Kidney (tissue), 14 donors: Measurements from ENCODE around the gene LRRK1. TPM values are rescaled to one million over a fixed set of nuclear protein-coding genes. Genes with fewer than 3 reads are reported as not detected.

Source experiments
- DNase-seq, 5 donors: peaks; one replicate each; pipeline ENCODE4 v3.0.0-alpha.2; 2013 to 2020
- FAIRE-seq: peaks from 2 replicates; lab custom pipeline; 2012; peaks lifted over from hg19 to GRCh38; lab: Jason Lieb, UNC
- H3K27ac ChIP-seq, 2 donors: one replicate each; pipeline ENCODE4 v1.7.0; 2013; ENCODE audit warnings: low read depth in 2 of 2, low read length in 2 of 2, inconsistent platforms in 1 of 2
- H3K27me3 ChIP-seq: one replicate; pipeline ENCODE4 v1.7.1; 2013; ENCODE audit warnings: low read length, inconsistent platforms; ENCODE audit not compliant: control insufficient read depth, insufficient read depth
- H3K36me3 ChIP-seq, 3 donors: one replicate each; pipeline versions ENCODE4 v1.7.0 to v1.7.1; 2013; ENCODE audit warnings: low read length in 3 of 3, control low read depth in 1 of 3, inconsistent platforms in 1 of 3; ENCODE audit not compliant: insufficient read depth in 3 of 3, control insufficient read depth in 2 of 3
- H3K4me1 ChIP-seq, 3 donors: one replicate each; pipeline versions ENCODE4 v1.7.0 to v1.7.1; 2013; ENCODE audit warnings: low read length in 3 of 3, inconsistent platforms in 1 of 3, low read depth in 1 of 3; ENCODE audit not compliant: control insufficient read depth in 2 of 3, insufficient read depth in 2 of 3
- H3K4me3 ChIP-seq, 3 donors: one replicate each; pipeline versions ENCODE4 v1.7.0 to v1.8.1; 2013; ENCODE audit warnings: low read length in 3 of 3, control low read depth in 1 of 3, inconsistent platforms in 1 of 3
- H3K9ac ChIP-seq, 3 donors: one replicate each; pipeline versions ENCODE4 v1.7.0 to v1.7.1; 2013; ENCODE audit warnings: low read length in 3 of 3, control low read depth in 1 of 3, inconsistent platforms in 1 of 3
- H3K9me3 ChIP-seq, 3 donors: one replicate each; pipeline versions ENCODE4 v1.7.0 to v1.7.1; 2013; ENCODE audit warnings: low read length in 3 of 3, control low read depth in 1 of 3, inconsistent platforms in 1 of 3; ENCODE audit not compliant: control insufficient read depth in 2 of 3, insufficient read depth in 1 of 3
- CTCF ChIP-seq: IDR thresholded peaks from 3 replicates; pipeline ENCODE4 v1.5.1; 2012; ENCODE audit warnings: mild to moderate bottlenecking, moderate library complexity, borderline replicate concordance; ENCODE audit not compliant: insufficient read depth; ENCODE audit errors: extremely low read depth
- intact Hi-C: fragments of 100-400 bp; cut with DNase I; formaldehyde crosslinking; loops from one replicate; pipeline ENCODE4 v1.11.1; 2022
- polyA plus RNA-seq: library from polyadenylated mRNA; stranded (reverse); fragments of 350-450 nt; fragmentation: Illumina TruSeq; extraction: RNeasy Lipid Tissue Mini Kit (QIAGEN cat#74804); gene quantifications from one replicate; pipeline ENCODE4 v1.2.3, GENCODE V29; 2014; ENCODE audit warnings: low read depth, low replicate concordance; ENCODE audit not compliant: insufficient read depth
- total RNA-seq: library from RNA; stranded (reverse); fragmentation: NEBNext Ultra II Directional; extraction: Animal tissue kit (Norgen Biotek cat#: 25700); gene quantifications from one replicate; pipeline ENCODE4 v1.2.1, GENCODE V29; 2021
- donor health status: control.
- donor health status: control.
- donor health status: control.
- donor health status: control.
- donor health status: control.
- donor health status: DM: yes; HTN: yes; CAD: no.
- donor health status: Normal renal cell carcinoma (clear cell type).

LRRK1 gene
- total and polyA plus RNA-seq, 2 donors from 2014 or later, result 1.1 to 24.9 TPM

DNA sequence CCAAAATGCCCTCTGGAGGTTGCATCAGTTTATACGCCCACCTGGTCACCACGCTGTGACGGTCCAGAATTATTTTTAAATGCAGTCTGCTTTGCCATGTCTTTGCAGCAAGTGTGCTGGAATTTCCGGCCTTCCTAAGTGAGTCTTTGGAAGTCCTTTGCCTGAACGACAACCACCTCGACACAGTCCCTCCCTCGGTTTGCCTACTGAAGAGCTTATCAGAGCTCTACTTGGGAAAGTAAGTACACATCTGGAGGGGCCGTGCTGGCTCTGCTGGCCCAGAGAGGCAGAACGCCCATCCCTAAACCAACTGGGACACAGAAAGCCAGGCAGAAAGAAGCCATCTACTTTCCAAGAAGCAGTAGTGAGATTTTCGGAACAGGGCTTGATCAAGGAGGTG lies 101.8 kb downstream of the LRRK1 start:
- peaks cover 0 to 3% (median 0%) of the 10 kb centered on the region in 3 donors for H3K4me1 ChIP-seq
- H3K4me3 ChIP-seq, result no peak overlapping the region
- FAIRE-seq, result no peak
- H3K36me3 ChIP-seq, result no peaks in the 10 kb centered on the region
- H3K27me3 ChIP-seq, result no peaks in the 10 kb centered on the region
- no peaks in the 10 kb centered on the region for H3K9me3 ChIP-seq
- no peak overlapping the region for H3K9ac ChIP-seq
- H3K27ac ChIP-seq, result no peak overlapping the region
- no peak for TF ChIP-seq CTCF
- intact Hi-C loops, result no loop called here
- DNase-seq, result peak in 2 of 5 donors; percentile 6 to 10

DNA sequence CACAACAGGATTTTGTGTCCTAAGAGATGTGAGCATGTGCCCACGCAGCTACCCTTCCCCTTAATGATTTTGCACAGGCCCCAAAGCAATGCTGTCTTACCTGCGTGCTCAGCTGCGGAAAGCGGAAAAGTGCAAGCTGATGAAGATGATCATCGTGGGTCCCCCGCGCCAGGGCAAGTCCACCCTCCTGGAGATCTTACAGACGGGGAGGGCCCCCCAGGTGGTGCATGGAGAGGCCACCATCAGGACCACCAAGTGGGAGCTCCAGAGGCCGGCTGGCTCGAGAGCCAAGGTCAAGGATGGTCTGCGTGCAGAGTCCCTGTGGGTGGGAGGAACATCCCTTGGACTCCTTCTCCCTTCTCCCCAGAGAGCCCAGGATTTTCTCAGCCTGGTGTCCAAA lies 103.1 kb downstream of the LRRK1 start:
- intact Hi-C loops, result no loop called here
- no peak for FAIRE-seq

DNA sequence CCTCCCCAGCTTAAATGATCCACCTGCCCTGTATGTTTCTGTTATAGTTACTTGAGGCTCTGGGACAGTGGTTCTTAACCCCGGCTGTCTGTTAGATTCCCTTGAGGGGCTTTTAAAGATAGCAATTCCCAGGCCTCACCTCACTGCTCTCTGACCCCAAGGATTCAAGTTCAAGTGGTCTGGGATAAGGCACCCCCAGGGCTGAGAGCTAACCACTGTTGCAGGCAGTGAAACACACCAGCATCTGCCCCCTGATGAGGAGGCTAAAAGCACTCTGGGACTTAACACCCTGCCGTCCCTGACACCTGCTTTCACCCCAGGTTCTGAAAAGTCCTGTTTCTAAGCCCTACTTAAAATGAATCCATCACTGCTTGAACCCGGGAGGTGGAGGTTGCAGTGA lies 103.7 kb downstream of the LRRK1 start:
- TF ChIP-seq CTCF, result no peak
- Histone ChIP-seq H3K9ac (no peak overlapping the region), H3K27ac (no peak overlapping the region), H3K4me1 (peaks cover 0 to 6% (median 0%) of the 10 kb centered on the region in 3 donors), H3K9me3 (no peaks in the 10 kb centered on the region), H3K4me3 (no peak overlapping the region), H3K27me3 (no peaks in the 10 kb centered on the region), H3K36me3 (no peaks in the 10 kb centered on the region)
- peak in 3 of 5 donors; percentile 3 to 26 (median 13) for DNase-seq
- FAIRE-seq, result no peak
- intact Hi-C loops, result no loop called here

More for the DNA sequence above, 103.1 kb downstream of the LRRK1 start:
- Histone ChIP-seq H3K9me3 (no peaks in the 10 kb centered on the region), H3K27ac (no peak overlapping the region), H3K9ac (no peak overlapping the region), H3K4me3 (no peak overlapping the region), H3K36me3 (no peaks in the 10 kb centered on the region), H3K4me1 (peaks cover 0 to 6% (median 0%) of the 10 kb centered on the region in 3 donors), H3K27me3 (no peaks in the 10 kb centered on the region)
- TF ChIP-seq CTCF, result no peak
- peak in 3 of 5 donors; percentile 5 to 61 (median 15) for DNase-seq
